ENCODE data around the gene PCSK7. TPM values are rescaled to one million over a fixed set of nuclear protein-coding genes. Genes with fewer than 3 reads are reported as not detected.
A peak's percentile ranks its signal among the peaks of the same experiment; 100 is the strongest.

Gene PCSK7
- total RNA-seq, 2 donors from 2014 or later, result 111 to 195 TPM

DNA sequence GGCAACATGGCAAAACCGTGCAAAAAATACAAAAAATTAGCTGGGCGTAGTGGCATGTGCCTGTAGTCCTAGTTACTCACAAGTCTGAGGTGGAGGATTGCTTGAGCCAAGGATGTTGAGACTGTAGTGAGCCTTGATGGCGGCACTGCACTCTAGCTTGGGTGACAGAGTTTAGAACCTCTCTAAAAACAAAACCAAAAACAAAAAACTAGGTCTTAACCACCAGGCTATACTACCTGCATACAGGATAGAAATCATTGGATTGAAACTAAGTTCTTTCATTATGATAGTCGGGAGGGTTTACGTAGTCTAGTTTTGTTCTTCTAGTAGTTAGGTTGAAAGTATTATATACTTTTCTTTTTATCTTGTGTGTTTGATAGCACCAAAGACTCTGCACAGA lies 6.3 kb upstream of the PCSK7 start:
- TF ChIP-seq, protein P1, sequence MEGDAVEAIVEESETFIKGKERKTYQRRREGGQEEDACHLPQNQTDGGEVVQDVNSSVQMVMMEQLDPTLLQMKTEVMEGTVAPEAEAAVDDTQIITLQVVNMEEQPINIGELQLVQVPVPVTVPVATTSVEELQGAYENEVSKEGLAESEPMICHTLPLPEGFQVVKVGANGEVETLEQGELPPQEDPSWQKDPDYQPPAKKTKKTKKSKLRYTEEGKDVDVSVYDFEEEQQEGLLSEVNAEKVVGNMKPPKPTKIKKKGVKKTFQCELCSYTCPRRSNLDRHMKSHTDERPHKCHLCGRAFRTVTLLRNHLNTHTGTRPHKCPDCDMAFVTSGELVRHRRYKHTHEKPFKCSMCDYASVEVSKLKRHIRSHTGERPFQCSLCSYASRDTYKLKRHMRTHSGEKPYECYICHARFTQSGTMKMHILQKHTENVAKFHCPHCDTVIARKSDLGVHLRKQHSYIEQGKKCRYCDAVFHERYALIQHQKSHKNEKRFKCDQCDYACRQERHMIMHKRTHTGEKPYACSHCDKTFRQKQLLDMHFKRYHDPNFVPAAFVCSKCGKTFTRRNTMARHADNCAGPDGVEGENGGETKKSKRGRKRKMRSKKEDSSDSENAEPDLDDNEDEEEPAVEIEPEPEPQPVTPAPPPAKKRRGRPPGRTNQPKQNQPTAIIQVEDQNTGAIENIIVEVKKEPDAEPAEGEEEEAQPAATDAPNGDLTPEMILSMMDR (IDR thresholded peaks at IDR 0.05), result no peak
- no peak for DNase-seq
- Histone ChIP-seq H3K27me3 (no peaks in the 10 kb centered on the region), H3K36me3 (no peaks in the 10 kb centered on the region), H3K4me3 (no peak overlapping the region), H3K4me1 (no peaks in the 10 kb centered on the region), H3K9me3 (no peaks in the 10 kb centered on the region), H3K9ac (ENCODE audit: low read depth in 2 of 2, low read length in 2 of 2) (no peak overlapping the region), H3K27ac (no peak overlapping the region)
- intact Hi-C loops (cut with DNase I), result no loop called here

DNA sequence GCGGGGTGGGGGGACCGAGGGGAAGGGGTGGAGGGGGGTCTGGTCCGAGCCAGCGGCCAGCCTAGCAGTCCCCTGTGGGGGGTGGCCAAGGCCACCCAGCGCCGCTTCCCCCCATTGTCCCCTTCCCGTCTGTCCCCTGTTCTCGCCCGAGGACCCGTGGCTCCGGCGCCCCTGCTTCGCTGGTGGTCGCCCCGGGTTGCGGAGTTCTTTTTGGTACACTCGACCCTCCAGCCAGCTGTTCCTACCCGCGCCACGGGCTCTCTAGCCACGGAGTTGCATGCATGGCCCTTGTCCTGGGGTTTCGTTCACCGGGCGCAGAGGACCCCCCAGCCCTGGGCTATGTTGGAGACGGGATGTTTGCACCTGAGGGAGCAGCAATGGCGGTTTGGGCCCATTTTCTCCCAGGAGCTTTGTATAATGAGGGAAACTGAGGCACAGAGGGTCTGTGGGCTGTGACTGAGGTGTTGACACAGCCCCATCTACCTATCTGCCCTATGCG lies 1.1 kb upstream of the PCSK7 start:
- Histone ChIP-seq H3K9me3 (no peaks in the 10 kb centered on the region), H3K4me3 (peak overlapping the region; percentile 97), H3K27ac (peak overlapping the region; percentile 94), H3K9ac (ENCODE audit: low read depth in 2 of 2, low read length in 2 of 2) (peak overlapping the region; percentile 77 to 92), H3K4me1 (peaks cover 6% of the 10 kb centered on the region), H3K36me3 (peaks cover 9% of the 10 kb centered on the region), H3K27me3 (no peaks in the 10 kb centered on the region)
- intact Hi-C loops (cut with DNase I), result loop anchor here (5.0 kb wide), 1 partner anchor 94 kb away; the partner anchor contains the start of gene CEP164
- DNase-seq, result no peak
- TF ChIP-seq, protein P1 (IDR thresholded peaks at IDR 0.05), result no peak

DNA sequence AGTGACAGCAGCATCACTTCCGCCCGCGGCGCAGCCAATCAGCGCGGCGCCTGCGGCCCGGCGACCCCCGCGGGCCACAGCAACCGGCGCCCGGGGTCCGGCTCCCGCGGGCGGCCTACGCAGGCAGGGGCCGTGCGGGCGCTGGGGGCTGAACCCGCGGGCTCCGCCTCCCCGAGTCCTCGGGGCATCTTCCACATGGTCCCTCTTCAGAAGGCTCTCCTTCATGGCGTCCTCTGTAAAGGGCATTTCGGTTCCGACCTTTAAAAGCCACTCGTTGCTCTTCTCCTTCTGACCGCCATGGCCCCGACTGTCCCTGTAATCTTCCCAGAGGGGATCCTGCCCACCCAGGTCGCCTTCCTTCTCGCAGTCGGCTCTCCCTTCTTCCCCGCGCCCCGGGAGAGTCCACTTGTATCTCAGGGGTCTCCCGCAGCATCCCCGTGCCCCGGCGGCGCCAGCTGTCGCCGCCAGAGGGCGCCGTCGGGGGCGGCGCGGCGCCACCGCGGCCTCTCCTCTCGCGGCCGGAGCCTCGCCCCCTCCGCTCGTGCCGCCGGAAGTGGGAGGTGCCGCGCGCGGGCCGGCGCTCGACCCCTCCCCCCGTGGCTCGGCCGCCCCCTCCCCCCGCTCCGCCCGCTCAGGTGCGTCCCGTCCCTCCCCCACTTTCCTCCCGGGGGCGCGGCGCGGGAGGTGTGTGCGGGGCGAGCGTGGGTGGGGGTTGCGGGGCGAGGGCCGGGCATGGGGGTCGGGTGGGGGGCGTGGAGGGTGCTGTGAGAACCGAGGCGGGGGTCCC lies 412 bp upstream of the PCSK7 start, which contains the start of gene RNF214:
RNF214 (plus strand) TSS at position 580 of the 787 bp plus-strand sequence. CDS start 1,602 bp downstream, outside the sequence.
- Histone ChIP-seq H3K4me1 (peaks cover 6% of the 10 kb centered on the region), H3K9ac (ENCODE audit: low read depth in 2 of 2, low read length in 2 of 2) (peak within 1 kb of the TSS; percentile 97 to 100), H3K4me3 (peak within 1 kb of the TSS; percentile 97), H3K27ac (peak within 1 kb of the TSS; percentile 94), H3K27me3 (no peaks in the 10 kb centered on the region), H3K36me3 (peaks cover 9% of the 10 kb centered on the region), H3K9me3 (no peaks in the 10 kb centered on the region)
- DNase-seq, result peak; percentile 80
- intact Hi-C loops (cut with DNase I), result loop anchor here (5.0 kb wide), 1 partner anchor 95 kb away; the partner anchor contains the start of gene CEP164
- TF ChIP-seq, protein P1 (IDR thresholded peaks at IDR 0.05), result peak; percentile 75

DNA sequence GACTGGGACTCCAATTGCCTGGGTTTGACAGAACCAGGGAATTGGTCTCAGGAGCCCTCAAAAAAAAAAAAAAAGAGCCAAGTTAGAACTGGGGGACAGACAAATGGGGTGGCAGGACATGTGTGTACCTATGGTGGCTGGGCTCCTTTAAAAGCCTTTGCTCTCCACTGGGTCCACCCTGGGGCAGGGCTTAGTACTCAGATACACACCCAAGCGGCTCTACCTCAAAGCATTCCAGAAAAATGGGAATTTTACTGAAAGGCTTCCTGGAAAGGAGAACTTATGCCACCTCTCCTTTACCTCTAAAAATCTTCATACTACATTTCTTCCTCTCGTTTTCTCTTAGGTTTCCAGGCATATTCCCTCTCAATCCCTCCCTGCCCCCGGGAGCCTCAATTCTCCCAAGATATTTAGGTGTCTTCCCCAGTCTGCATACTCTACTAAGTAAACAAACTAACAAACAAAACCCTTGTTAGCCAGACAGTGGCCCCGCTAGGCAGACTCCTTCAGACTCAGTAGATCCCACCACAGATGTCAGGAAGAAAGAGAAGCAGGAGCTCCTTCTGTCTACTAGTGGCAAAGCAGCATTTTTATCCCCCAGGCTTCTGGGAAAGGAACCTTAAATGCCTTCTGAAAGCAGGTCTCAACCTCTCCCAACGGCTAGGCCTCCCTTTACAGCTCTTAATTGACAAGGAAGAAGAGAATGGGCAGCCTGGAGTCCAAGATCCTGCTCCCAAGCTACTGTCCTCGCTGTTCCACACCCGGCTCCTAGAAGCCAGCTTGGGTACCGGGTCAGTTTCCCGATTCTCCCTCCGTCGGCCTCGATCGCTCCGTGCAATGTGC lies 653 bp downstream of the PCSK7 start:
- peak; percentile 82 for DNase-seq
- peak overlapping the region; percentile 94 for H3K27ac ChIP-seq
- intact Hi-C loops (cut with DNase I), result loop anchor here (2.0 to 5.0 kb wide), 2 partner anchors 50 to 96 kb away; partner anchors contain the start of gene CEP164

More for the DNA sequence above, 653 bp downstream of the PCSK7 start:
- peaks cover 6% of the 10 kb centered on the region for H3K4me1 ChIP-seq
- H3K4me3 ChIP-seq, result peak overlapping the region; percentile 97
- TF ChIP-seq, protein P1 (IDR thresholded peaks at IDR 0.05), result no peak
- no peaks in the 10 kb centered on the region for H3K9me3 ChIP-seq
- peaks cover 9% of the 10 kb centered on the region for H3K36me3 ChIP-seq
- peak overlapping the region; percentile 97 to 100 for H3K9ac ChIP-seq (ENCODE audit: low read depth in 2 of 2, low read length in 2 of 2)
- no peaks in the 10 kb centered on the region for H3K27me3 ChIP-seq

All from colonic mucosa (tissue), 4 donors.